ENCODE data around the gene ERC2. TPM values are rescaled to one million over a fixed set of nuclear protein-coding genes. Genes with fewer than 3 reads are reported as not detected.
"Not testable (repeated sequence)": the region's sequence is repeated elsewhere in the genome, so short reads cannot be mapped to it uniquely, and the experiment has no call there.

The ERC2 gene
- total RNA-seq, 1 donor from 2014 or later: not detected

- ATAC-seq: no peak
- DNase-seq (ENCODE audit: low spot score): no peak
Measured at GRCh38 chr3:55860049-55860721, 608.1 kb downstream of the ERC2 start.

- no peak for DNase-seq (ENCODE audit: low spot score)
- ATAC-seq: no peak
Measured at GRCh38 chr3:55859305-55859704, 609.0 kb downstream of the ERC2 start.

GRCh38 chr3:55858727-55859126, 609.5 kb downstream of the ERC2 start:
- no peak for ATAC-seq

GRCh38 chr3:55858302-55858701, 610.0 kb downstream of the ERC2 start:
- no peak for DNase-seq (ENCODE audit: low spot score)
- ATAC-seq: no peak

More at GRCh38 chr3:55858727-55859126, 609.5 kb downstream of the ERC2 start:
- no peak for DNase-seq (ENCODE audit: low spot score)

GRCh38 chr3:55857633-55858032, 610.6 kb downstream of the ERC2 start:
- DNase-seq (ENCODE audit: low spot score) (no peak), ATAC-seq (no peak)

GRCh38 chr3:55855311-55855710, 613.0 kb downstream of the ERC2 start:
- ATAC-seq (no peak), DNase-seq (ENCODE audit: low spot score) (no peak)

- no peak for DNase-seq (ENCODE audit: low spot score)
- ATAC-seq: no peak
Measured at GRCh38 chr3:55854494-55854893, 613.8 kb downstream of the ERC2 start.

- DNase-seq (ENCODE audit: low spot score): no peak
- no peak for ATAC-seq
Measured at GRCh38 chr3:55852326-55852725, 615.9 kb downstream of the ERC2 start.

GRCh38 chr3:55842204-55842603, 626.1 kb downstream of the ERC2 start:
- DNase-seq (ENCODE audit: low spot score): no peak
- ATAC-seq: no peak

- not testable (repeated sequence) for DNase-seq (ENCODE audit: low spot score); ATAC-seq
Measured at GRCh38 chr3:55831876-55832275, 636.4 kb downstream of the ERC2 start.

GRCh38 chr3:55828712-55829111, 639.6 kb downstream of the ERC2 start:
- no peak for DNase-seq (ENCODE audit: low spot score)
- no peak for ATAC-seq

- no peak for DNase-seq (ENCODE audit: low spot score)
- ATAC-seq: no peak
Measured at GRCh38 chr3:55827786-55828185, 640.5 kb downstream of the ERC2 start.

- no peak for ATAC-seq
- DNase-seq (ENCODE audit: low spot score): no peak
Measured at GRCh38 chr3:55826731-55827496, 641.4 kb downstream of the ERC2 start.

GRCh38 chr3:55826097-55826496, 642.2 kb downstream of the ERC2 start:
- no peak for ATAC-seq
- DNase-seq (ENCODE audit: low spot score): no peak

- ATAC-seq: no peak
Measured at GRCh38 chr3:55824406-55824805, 643.9 kb downstream of the ERC2 start.

GRCh38 chr3:55823829-55824228, 644.4 kb downstream of the ERC2 start:
- DNase-seq (ENCODE audit: low spot score) (no peak), ATAC-seq (no peak)

More at GRCh38 chr3:55824406-55824805, 643.9 kb downstream of the ERC2 start:
- DNase-seq (ENCODE audit: low spot score): no peak

- ATAC-seq: no peak
- DNase-seq (ENCODE audit: low spot score): no peak
Measured at GRCh38 chr3:55823001-55823400, 645.3 kb downstream of the ERC2 start.

GRCh38 chr3:55819005-55819404, 649.3 kb downstream of the ERC2 start:
- ATAC-seq (no peak), DNase-seq (ENCODE audit: low spot score) (no peak)

GRCh38 chr3:55818485-55818884, 649.8 kb downstream of the ERC2 start:
- ATAC-seq (no peak), DNase-seq (ENCODE audit: low spot score) (no peak)

GRCh38 chr3:55816794-55817576, 651.3 kb downstream of the ERC2 start:
- DNase-seq (ENCODE audit: low spot score) (no peak), ATAC-seq (no peak)

- DNase-seq (ENCODE audit: low spot score) (no peak), ATAC-seq (no peak)
Measured at GRCh38 chr3:55815262-55815661, 653.0 kb downstream of the ERC2 start.
